Erythroblast (primary cell): ENCODE measurements around the gene MTARC2.

Experiments used
- DNase-seq, 2 experiments: peaks; one replicate each; lab custom pipeline; 2025; lab: John Stamatoyannopoulos, UW
- GATA1 ChIP-seq: IDR thresholded peaks from 2 replicates; pipeline ENCODE4 v1.6.1; 2011; ENCODE audit warnings: low read depth, mild to moderate bottlenecking, control low read depth, low read length, moderate library complexity
- POLR2A ChIP-seq: IDR thresholded peaks from 2 replicates; pipeline ENCODE4 v1.6.1; 2011; ENCODE audit warnings: mild to moderate bottlenecking, low read length

The MTARC2 gene

GRCh38 chr1:220786337-220787068 lies 38.4 kb downstream of the MTARC2 start, which contains the start of gene MTARC1:
Gene MTARC1, plus strand, starts transcription at chr1:220786913. Its CDS starts 32 bp downstream, at chr1:220786945.
- peak; percentile 67 to 72 for DNase-seq
- no peak for TF ChIP-seq GATA1
- no peak for TF ChIP-seq POLR2A

- DNase-seq, result peak in 1 of 2 experiments; percentile 23
- TF ChIP-seq GATA1 (no peak), POLR2A (no peak)
Observed at GRCh38 chr1:220787069-220787619, 39.0 kb downstream of the MTARC2 start.

GRCh38 chr1:220788900-220789299 lies 40.8 kb downstream of the MTARC2 start:
- TF ChIP-seq POLR2A, result no peak
- TF ChIP-seq GATA1, result no peak
- no peak for DNase-seq

GRCh38 chr1:220789532-220790147 lies 41.5 kb downstream of the MTARC2 start:
- DNase-seq, result no peak
- no peak for TF ChIP-seq POLR2A
- TF ChIP-seq GATA1, result no peak

GRCh38 chr1:220791285-220791684 lies 43.2 kb downstream of the MTARC2 start:
- DNase-seq, result no peak
- TF ChIP-seq POLR2A, result no peak
- no peak for TF ChIP-seq GATA1

- DNase-seq, result no peak
- no peak for TF ChIP-seq POLR2A
- TF ChIP-seq GATA1, result no peak
Observed at GRCh38 chr1:220791956-220792355, 43.8 kb downstream of the MTARC2 start.

- TF ChIP-seq GATA1 (no peak), POLR2A (no peak)
- no peak for DNase-seq
Observed at GRCh38 chr1:220796530-220796929, 48.4 kb downstream of the MTARC2 start.

- TF ChIP-seq GATA1 (no peak), POLR2A (no peak)
- DNase-seq, result no peak
Observed at GRCh38 chr1:220797044-220797443, 48.9 kb downstream of the MTARC2 start.

- TF ChIP-seq GATA1 (no peak), POLR2A (no peak)
- peak; percentile 1 to 2 for DNase-seq
Observed at GRCh38 chr1:220797553-220797952, 49.4 kb downstream of the MTARC2 start.

GRCh38 chr1:220798338-220798737 lies 50.2 kb downstream of the MTARC2 start:
- DNase-seq, result no peak
- TF ChIP-seq GATA1 (no peak), POLR2A (no peak)

- TF ChIP-seq GATA1 (no peak), POLR2A (no peak)
- no peak for DNase-seq
Observed at GRCh38 chr1:220800262-220800661, 52.1 kb downstream of the MTARC2 start.

GRCh38 chr1:220803401-220804201 lies 55.5 kb downstream of the MTARC2 start:
- TF ChIP-seq POLR2A, result no peak
- no peak for TF ChIP-seq GATA1
- peak; percentile 33 to 54 for DNase-seq

GRCh38 chr1:220804202-220804586 lies 56.1 kb downstream of the MTARC2 start:
- DNase-seq, result no peak
- TF ChIP-seq POLR2A, result no peak
- TF ChIP-seq GATA1, result no peak

GRCh38 chr1:220806408-220806807 lies 58.3 kb downstream of the MTARC2 start:
- no peak for DNase-seq
- TF ChIP-seq POLR2A (no peak), GATA1 (no peak)
